ENCODE results near the gene ZNF106.

ZNF106 gene

DNA sequence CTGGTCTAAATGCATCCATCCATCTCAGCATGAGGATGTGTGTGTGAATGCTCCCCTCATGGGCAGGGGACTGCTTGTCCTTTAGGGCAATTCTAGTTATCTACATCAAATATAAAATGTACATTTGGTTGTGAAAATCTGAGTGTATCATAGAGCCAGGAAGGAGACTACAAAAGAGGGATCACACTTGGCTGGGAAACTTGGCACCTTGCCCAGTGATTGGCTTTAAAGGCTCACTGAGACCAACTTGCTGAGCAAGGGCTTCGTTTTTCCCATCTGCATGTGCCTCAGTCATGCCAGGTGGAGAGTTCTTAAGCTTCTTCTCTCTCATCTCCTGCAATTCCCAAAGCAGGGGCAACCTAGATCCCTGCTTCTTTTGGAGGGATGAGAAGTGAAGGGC, 126.4 kb downstream of the ZNF106 start:
- DNase-seq, result no peak

DNA sequence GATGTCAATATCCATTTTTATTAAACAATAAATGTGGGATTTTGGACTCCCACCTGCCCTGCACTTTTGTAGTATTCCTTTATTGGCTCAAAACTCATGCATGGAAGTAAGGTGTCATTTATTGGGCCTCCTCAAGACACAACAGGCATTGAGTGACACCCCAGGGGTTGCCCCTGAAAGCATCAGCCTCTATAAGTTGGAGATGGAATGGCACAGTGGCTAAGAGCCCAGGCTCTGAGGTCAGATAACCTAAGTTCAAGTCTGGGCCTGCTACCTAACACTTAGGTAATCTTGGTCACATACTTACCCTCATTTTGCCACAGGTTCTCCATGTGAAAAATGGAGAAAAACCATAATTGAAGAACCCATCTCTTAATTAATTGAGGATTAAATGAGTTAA, 127.0 kb downstream of the ZNF106 start:
- no peak for DNase-seq

DNA sequence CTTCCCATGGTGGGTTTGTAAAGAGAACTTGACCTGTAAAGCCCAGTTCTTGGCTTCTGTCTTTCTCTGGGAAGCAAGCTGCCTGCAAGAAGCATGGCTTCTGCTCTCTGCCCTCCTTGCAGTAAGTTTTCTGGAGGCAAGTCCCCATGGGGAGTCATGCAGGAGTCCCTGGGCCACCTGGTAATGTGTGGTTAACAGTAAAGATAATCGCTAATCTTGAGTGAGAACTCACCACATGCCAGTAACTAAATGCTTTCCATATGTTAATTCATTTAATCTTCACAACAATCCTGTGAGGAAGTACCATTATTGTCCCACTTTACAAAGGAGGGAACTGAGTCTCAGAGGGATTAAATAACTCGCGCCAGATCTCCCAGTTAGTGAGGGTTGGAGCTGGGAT, 127.5 kb downstream of the ZNF106 start:
- DNase-seq, result no peak
